Ectodermal cell (in vitro differentiated cells): Measurements from ENCODE around the gene RPL38.

Experiments
- H3K27ac ChIP-seq: 2 replicates; pipeline ENCODE4 v1.7.0; 2013; ENCODE audit warnings: mild to moderate bottlenecking, low read depth, low read length; ENCODE audit not compliant: insufficient read depth, poor library complexity, severe bottlenecking
- H3K27me3 ChIP-seq: 2 replicates; pipeline ENCODE4 v1.7.0; 2013; ENCODE audit warnings: mild to moderate bottlenecking, low read length; ENCODE audit not compliant: insufficient read depth, control insufficient read depth, poor library complexity, severe bottlenecking
- H3K36me3 ChIP-seq: one replicate; pipeline ENCODE4 v1.7.0; 2013; ENCODE audit warnings: low read length; ENCODE audit not compliant: control insufficient read depth, insufficient read depth
- H3K4me1 ChIP-seq: one replicate; pipeline ENCODE4 v1.7.0; 2013; ENCODE audit warnings: low read length; ENCODE audit not compliant: control insufficient read depth, insufficient read depth
- H3K4me3 ChIP-seq: 2 replicates; pipeline ENCODE4 v1.7.0; 2013; ENCODE audit warnings: low read depth, low read length, control low read depth; ENCODE audit not compliant: insufficient read depth
- H3K9me3 ChIP-seq: 2 replicates; pipeline ENCODE4 v1.7.0; 2013; ENCODE audit warnings: mild to moderate bottlenecking, low read length, moderate library complexity; ENCODE audit not compliant: control insufficient read depth
- WGBS, 2 experiments: methylation state at CpG; one replicate each; pipeline ENCODE4 v1.1.7; 2013; ENCODE audit warnings: missing lambda C conversion rate in 2 of 2; 5-methylcytosine and 5-hydroxymethylcytosine counted together

The RPL38 gene

GRCh38 chr17:74163836-74164235 is 39.6 kb upstream of the RPL38 start:
- Histone ChIP-seq H3K4me1 (peaks cover 11% of the 10 kb centered on the region), H3K9me3 (no peaks in the 10 kb centered on the region), H3K36me3 (no peaks in the 10 kb centered on the region), H3K27ac (no peak overlapping the region), H3K27me3 (no peaks in the 10 kb centered on the region), H3K4me3 (no peak overlapping the region)
- WGBS, 2 experiments, result 85 to 86% methylated on average over 7 of the region's 7 CpGs

DNA sequence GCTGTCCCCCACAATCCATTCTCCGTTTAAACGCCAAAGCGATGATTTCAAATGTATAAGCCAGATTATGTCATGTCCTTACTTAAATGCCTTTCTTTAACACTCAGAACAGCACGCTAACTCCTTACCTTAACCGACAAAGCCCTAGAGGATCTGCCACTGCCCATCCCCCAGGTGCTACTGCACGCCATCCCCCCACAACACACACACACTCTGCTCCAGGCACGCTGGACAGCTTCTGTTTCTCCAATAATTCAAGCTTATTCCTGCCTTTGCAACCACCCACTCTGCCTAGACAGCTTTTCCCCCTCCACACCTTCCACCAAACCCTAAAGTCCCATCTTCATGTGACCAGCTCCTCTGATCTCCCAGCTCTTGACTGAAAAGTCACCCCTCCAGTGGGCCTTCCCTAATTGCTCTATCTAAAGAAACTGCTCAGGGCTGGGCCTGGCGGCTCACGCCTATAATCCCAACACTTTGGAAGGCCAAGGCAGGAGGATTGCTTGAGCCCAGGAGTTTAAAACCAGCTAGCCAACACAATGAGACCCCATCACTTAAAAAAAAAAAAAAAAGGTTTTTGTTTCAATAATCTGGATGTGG is 38.9 kb upstream of the RPL38 start:
- H3K4me3 ChIP-seq, result no peak overlapping the region
- no peaks in the 10 kb centered on the region for H3K36me3 ChIP-seq
- WGBS, 2 experiments, result 82 to 89% methylated on average over 9 of the region's 9 CpGs
- no peak overlapping the region for H3K27ac ChIP-seq
- H3K4me1 ChIP-seq, result peaks cover 11% of the 10 kb centered on the region
- no peaks in the 10 kb centered on the region for H3K9me3 ChIP-seq
- H3K27me3 ChIP-seq, result no peaks in the 10 kb centered on the region

GRCh38 chr17:74165797-74166365 is 37.6 kb upstream of the RPL38 start:
- H3K4me3 ChIP-seq, result no peak overlapping the region
- H3K27me3 ChIP-seq, result no peaks in the 10 kb centered on the region
- H3K36me3 ChIP-seq, result no peaks in the 10 kb centered on the region
- no peak overlapping the region for H3K27ac ChIP-seq
- no peaks in the 10 kb centered on the region for H3K9me3 ChIP-seq
- 84 to 87% methylated on average over 8 of the region's 8 CpGs for WGBS, 2 experiments
- H3K4me1 ChIP-seq, result peaks cover 11% of the 10 kb centered on the region

GRCh38 chr17:74170924-74171323 is 32.6 kb upstream of the RPL38 start:
- Histone ChIP-seq H3K36me3 (no peaks in the 10 kb centered on the region), H3K9me3 (no peaks in the 10 kb centered on the region), H3K4me1 (peaks cover 5% of the 10 kb centered on the region), H3K27ac (no peak overlapping the region), H3K4me3 (no peak overlapping the region), H3K27me3 (no peaks in the 10 kb centered on the region)
- WGBS, 2 experiments, result 91 to 97% methylated on average over 1 of the region's 1 CpG

- 73 to 78% methylated on average over 1 to 2 of the region's 3 CpGs for WGBS, 2 experiments
- no peaks in the 10 kb centered on the region for H3K27me3 ChIP-seq
- H3K36me3 ChIP-seq, result no peaks in the 10 kb centered on the region
- no peak overlapping the region for H3K27ac ChIP-seq
- no peaks in the 10 kb centered on the region for H3K9me3 ChIP-seq
- no peak overlapping the region for H3K4me3 ChIP-seq
- H3K4me1 ChIP-seq, result peaks cover 5% of the 10 kb centered on the region
Measured at GRCh38 chr17:74172700-74173099, 30.8 kb upstream of the RPL38 start.

GRCh38 chr17:74176546-74177001 is 26.9 kb upstream of the RPL38 start:
- WGBS, 2 experiments, result 58 to 60% methylated on average over 10 of the region's 10 CpGs
- H3K27me3 ChIP-seq, result no peaks in the 10 kb centered on the region
- H3K4me3 ChIP-seq, result no peak overlapping the region
- H3K9me3 ChIP-seq, result no peaks in the 10 kb centered on the region
- H3K36me3 ChIP-seq, result no peaks in the 10 kb centered on the region
- H3K27ac ChIP-seq, result no peak overlapping the region
- H3K4me1 ChIP-seq, result peaks cover 14% of the 10 kb centered on the region

DNA sequence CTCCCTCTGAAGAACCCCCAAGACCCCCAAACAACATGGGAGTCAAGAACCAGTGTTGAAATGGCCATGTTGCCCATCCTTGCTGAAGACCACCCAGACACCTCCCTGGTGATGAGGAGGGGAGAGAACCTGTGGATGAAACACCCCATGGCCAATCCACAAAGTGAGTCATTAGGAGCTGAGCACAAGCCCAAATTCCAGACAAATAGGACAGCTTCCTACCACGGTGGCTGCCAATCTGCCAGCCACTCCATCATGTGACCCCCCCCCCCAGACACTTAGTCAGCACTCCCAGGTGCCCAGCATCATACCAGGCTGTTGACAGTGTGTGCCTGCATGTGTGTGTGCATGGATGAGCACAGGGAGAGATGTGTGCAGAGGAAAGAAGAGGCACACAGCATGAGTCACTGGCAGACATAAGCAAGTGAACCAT is 26.4 kb upstream of the RPL38 start:
- Histone ChIP-seq H3K9me3 (no peaks in the 10 kb centered on the region), H3K36me3 (no peaks in the 10 kb centered on the region), H3K4me1 (peaks cover 14% of the 10 kb centered on the region), H3K27ac (no peak overlapping the region), H3K4me3 (no peak overlapping the region), H3K27me3 (no peaks in the 10 kb centered on the region)
- 44 to 58% methylated on average over 1 of the region's 1 CpG for WGBS, 2 experiments

DNA sequence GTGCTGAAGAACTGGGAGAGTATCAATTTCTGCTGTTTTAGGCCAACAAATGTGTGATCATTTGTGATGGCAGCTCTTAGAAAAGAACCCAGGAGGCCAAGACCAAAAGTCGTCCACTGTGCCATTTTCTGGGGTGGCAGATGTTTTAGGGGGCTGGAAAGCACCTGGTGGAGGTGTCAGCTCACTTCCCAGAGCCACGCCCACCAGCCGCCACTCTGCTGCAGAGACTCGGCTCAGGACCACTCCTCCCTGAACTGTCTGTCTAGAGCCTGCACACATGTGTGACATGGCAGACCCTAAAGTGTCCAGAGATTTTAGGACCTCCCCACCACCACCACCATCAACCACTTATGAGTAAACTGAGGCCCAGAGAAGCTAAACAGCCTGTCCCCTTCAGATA is 23.9 kb upstream of the RPL38 start:
- no peaks in the 10 kb centered on the region for H3K9me3 ChIP-seq
- peaks cover 10% of the 10 kb centered on the region for H3K4me1 ChIP-seq
- H3K36me3 ChIP-seq, result no peaks in the 10 kb centered on the region
- 86 to 94% methylated on average over 4 of the region's 4 CpGs for whole genome bisulfite sequencing, 2 experiments
- no peak overlapping the region for H3K27ac ChIP-seq
- no peak overlapping the region for H3K4me3 ChIP-seq
- no peaks in the 10 kb centered on the region for H3K27me3 ChIP-seq

- WGBS, 2 experiments, result 45 to 56% methylated on average over 8 of the region's 8 CpGs
- no peaks in the 10 kb centered on the region for H3K27me3 ChIP-seq
Measured at GRCh38 chr17:74180336-74180735, 23.1 kb upstream of the RPL38 start.

DNA sequence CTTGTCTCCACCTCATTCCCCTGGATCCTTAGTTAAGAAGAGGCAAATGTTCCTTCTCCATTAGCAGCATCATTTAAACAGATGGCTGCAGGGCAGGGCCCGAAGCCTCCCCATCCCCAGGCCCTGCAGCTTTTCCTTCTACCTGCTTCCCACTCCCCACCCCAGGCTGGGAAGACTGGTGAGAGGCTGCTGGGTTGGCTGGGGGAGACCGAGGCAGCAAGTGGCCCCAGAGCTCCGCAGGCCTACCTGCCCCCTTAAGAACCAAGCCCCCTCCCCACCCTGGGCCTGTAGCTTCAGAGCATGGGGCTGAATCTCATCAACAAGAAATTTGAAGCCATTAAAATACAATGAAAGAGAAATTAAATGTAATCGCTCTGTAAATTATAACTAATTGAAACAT is 22.1 kb upstream of the RPL38 start:
- H3K27me3 ChIP-seq, result no peaks in the 10 kb centered on the region
- 89 to 93% methylated on average over 3 to 4 of the region's 4 CpGs for WGBS, 2 experiments
- peaks cover 10% of the 10 kb centered on the region for H3K4me1 ChIP-seq
- no peaks in the 10 kb centered on the region for H3K36me3 ChIP-seq
- H3K27ac ChIP-seq, result no peak overlapping the region
- no peaks in the 10 kb centered on the region for H3K9me3 ChIP-seq
- H3K4me3 ChIP-seq, result no peak overlapping the region

More at GRCh38 chr17:74180336-74180735, 23.1 kb upstream of the RPL38 start:
- Histone ChIP-seq H3K4me1 (peaks cover 10% of the 10 kb centered on the region), H3K27ac (no peak overlapping the region), H3K9me3 (no peaks in the 10 kb centered on the region), H3K36me3 (no peaks in the 10 kb centered on the region), H3K4me3 (no peak overlapping the region)
